Pancreas (tissue), 10 donors: ENCODE results near the gene DNASE1L2. TPM values are rescaled to one million over a fixed set of nuclear protein-coding genes. Genes with fewer than 3 reads are reported as not detected.
A peak's percentile ranks its signal among the peaks of the same experiment; 100 is the strongest.

ENCODE experiments used
- ATAC-seq, 4 donors: fragments of 200-7000 bp; cut with Tn5 transposase; one replicate each; pipeline versions ENCODE4 v1.8.0 to v1.9.1; 2020; ENCODE audit warnings: mild to moderate bottlenecking in 4 of 4, moderate library complexity in 4 of 4
- DNase-seq, 6 donors: peaks; one replicate each; pipeline ENCODE4 v3.0.0-alpha.2; 2020
- FAIRE-seq: peaks from 2 replicates; lab custom pipeline; 2012; peaks lifted over from hg19 to GRCh38; lab: Jason Lieb, UNC
- H3K27ac ChIP-seq, 4 donors: fragments of 200-600 bp; sonication (generic); 1 replicate in 3 of 4; 2 replicates in 1 of 4; pipeline versions ENCODE4 v1.5.0 to v1.8.0; 2020
- H3K27me3 ChIP-seq, 4 donors: fragments of 200-600 bp; one replicate each; pipeline ENCODE4 v1.8.0; 2021
- H3K36me3 ChIP-seq, 3 donors: fragments of 200-600 bp; sonication (generic) in 1 of 3; one replicate each; pipeline versions ENCODE4 v1.5.0 to v1.8.0; 2020 to 2021
- H3K4me1 ChIP-seq, 3 donors: fragments of 200-600 bp; one replicate each; pipeline ENCODE4 v1.8.0; 2021
- H3K4me3 ChIP-seq, 4 donors: fragments of 200-600 bp; sonication (generic) in 2 of 4; one replicate each; pipeline versions ENCODE4 v1.5.0 to v1.8.0; 2020 to 2021
- H3K9me3 ChIP-seq, 4 donors: fragments of 200-600 bp; one replicate each; pipeline ENCODE4 v1.8.0; 2021
- WGBS, 2 donors: extraction: QIAGEN DNeasy Blood & Tissue Kit; methylation state at CpG; one replicate each; pipeline ENCODE4 v1.1.7; 2013; 5-methylcytosine and 5-hydroxymethylcytosine counted together
- intact Hi-C, 3 donors: fragments of 100-400 bp; cut with DNase I; formaldehyde crosslinking; loops; one replicate each; pipeline versions ENCODE4 v1.11.1 to v1.14.2; 2022
- polyA plus RNA-seq, 2 donors: library from polyadenylated mRNA; stranded (reverse); fragments of 200-250 nt; gene quantifications; one replicate each; pipeline ENCODE4 v1.2.3, GENCODE V29; 2013
- total RNA-seq, 6 donors: library from RNA; stranded (reverse); fragmentation: NEBNext Ultra II Directional in 4 of 6; extraction: Animal tissue kit (Norgen Biotek cat#: 25700) in 4 of 6; gene quantifications; one replicate each; pipeline versions ENCODE4 v1.2.1 to v1.2.4, GENCODE V29; 2021 to 2023
- TF ChIP-seq, protein P1 (sequence below), 4 donors: fragments of 200-600 bp; sonication (generic) in 3 of 4; IDR thresholded peaks; one replicate each; pipeline versions ENCODE4 v1.5.0 to v1.8.0; 2021; ENCODE audit warnings: antibody characterized with exemption in 4 of 4
- donor health status: healthy with polysubstance abuse.
- donor health status: DM: no; HTN: no; CAD: no; lungs with moderate emphysema.
- donor health status: DM: no; HTN: no; CAD: no.
- donor health status: control.
- donor health status: control.
- donor health status: Bipolar disorder and iron deficiency.
- donor health status: DM: yes; HTN: yes; CAD: no.
- donor health status: DM: no; HTN: no; CAD: no.
- donor health status: DM: no; HTN: no; CAD: no.
- donor health status: DM: yes; HTN: yes; CAD: no.

Gene DNASE1L2, protein sequence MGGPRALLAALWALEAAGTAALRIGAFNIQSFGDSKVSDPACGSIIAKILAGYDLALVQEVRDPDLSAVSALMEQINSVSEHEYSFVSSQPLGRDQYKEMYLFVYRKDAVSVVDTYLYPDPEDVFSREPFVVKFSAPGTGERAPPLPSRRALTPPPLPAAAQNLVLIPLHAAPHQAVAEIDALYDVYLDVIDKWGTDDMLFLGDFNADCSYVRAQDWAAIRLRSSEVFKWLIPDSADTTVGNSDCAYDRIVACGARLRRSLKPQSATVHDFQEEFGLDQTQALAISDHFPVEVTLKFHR
- total RNA-seq, result 1 to 10 TPM in 1 of 6 donors, under 1 TPM in 5; 0.31 to 1.3 (median 0.67) TPM
- polyA plus RNA-seq, result 1 to 10 TPM; 3.4 to 4.9 TPM

DNA sequence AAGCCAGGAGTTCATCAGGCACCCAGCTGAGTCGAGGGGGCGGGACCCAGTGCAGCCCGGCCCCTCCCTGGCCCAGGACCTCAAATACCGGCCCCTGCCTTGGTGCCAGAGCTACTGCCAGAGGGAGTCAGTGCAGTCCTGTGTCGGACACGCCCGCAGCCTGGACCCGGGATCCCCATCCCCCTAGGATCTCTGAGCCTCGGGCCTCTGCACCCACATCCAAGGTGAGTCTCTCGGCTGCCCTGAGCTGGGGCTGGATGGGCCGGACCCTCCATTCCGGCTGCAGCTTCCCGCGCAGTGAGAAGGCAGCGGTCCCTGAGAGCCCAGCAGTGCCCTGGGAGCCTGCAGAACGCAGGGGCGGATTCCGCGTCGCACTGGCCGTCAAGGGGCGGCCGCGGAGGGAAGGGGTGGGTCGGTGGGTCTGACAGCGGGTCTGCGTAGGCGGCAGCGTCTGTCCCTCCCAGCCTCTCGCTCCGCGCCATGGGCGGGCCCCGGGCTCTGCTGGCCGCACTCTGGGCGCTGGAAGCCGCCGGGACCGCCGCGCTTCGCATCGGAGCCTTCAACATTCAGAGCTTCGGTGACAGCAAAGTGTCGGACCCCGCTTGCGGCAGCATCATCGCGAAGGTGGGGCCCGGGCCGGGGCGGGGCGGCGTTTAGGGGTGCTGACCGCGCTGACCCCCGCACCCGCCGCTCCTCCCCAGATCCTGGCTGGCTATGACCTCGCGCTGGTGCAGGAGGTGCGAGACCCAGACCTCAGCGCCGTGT is at the start of gene DNASE1L2:
Gene DNASE1L2 (plus strand): TSS at position 108 of the 765 bp plus-strand sequence. CDS start 373 bp downstream, at position 481.
- intact Hi-C loops, result no loop called here
- FAIRE-seq, result no peak
- H3K36me3 ChIP-seq, result peaks cover 4 to 34% (median 25%) of the 10 kb centered on the region in 3 donors

DNA sequence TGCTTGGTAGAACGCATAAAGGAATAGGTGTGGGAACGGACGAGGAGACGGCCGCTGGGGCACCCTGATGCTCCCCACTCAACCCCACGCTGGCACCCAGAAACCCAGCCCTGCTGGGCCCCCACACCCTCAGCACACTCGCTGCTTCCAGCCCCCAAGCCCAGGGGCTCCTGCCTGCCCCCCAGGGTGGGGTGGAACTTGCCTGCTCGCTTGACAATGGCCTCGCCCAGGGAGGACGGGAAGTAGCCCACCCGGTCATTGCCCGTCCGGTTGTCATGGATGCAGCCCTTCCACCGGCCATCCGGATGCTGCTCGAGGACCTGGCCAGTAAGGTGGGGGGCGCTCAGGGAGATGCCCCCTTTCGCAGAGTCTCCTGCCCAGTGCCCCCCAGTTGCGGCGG is 49.7 kb upstream of the DNASE1L2 start:
- no peak for DNase-seq

More for the DNA sequence above, at the start of gene DNASE1L2:
- peak; percentile 21 to 61 (median 30) for ATAC-seq
- no peaks in the 10 kb centered on the region for H3K9me3 ChIP-seq
- H3K27me3 ChIP-seq, result no peaks in the 10 kb centered on the region
- H3K4me1 ChIP-seq, result peaks cover 0 to 6% (median 0%) of the 10 kb centered on the region in 3 donors
- TF ChIP-seq, protein P1, sequence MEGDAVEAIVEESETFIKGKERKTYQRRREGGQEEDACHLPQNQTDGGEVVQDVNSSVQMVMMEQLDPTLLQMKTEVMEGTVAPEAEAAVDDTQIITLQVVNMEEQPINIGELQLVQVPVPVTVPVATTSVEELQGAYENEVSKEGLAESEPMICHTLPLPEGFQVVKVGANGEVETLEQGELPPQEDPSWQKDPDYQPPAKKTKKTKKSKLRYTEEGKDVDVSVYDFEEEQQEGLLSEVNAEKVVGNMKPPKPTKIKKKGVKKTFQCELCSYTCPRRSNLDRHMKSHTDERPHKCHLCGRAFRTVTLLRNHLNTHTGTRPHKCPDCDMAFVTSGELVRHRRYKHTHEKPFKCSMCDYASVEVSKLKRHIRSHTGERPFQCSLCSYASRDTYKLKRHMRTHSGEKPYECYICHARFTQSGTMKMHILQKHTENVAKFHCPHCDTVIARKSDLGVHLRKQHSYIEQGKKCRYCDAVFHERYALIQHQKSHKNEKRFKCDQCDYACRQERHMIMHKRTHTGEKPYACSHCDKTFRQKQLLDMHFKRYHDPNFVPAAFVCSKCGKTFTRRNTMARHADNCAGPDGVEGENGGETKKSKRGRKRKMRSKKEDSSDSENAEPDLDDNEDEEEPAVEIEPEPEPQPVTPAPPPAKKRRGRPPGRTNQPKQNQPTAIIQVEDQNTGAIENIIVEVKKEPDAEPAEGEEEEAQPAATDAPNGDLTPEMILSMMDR (IDR thresholded peaks at IDR 0.05), result no peak
- 19 to 20% methylated on average over 58 to 64 of the region's 64 CpGs for WGBS, 2 donors
- DNase-seq, result peak in 2 of 6 donors; percentile 53 to 81
- peak within 1 kb of the TSS in 1 of 4 donors; percentile 25 for H3K4me3 ChIP-seq
- H3K27ac ChIP-seq, result no peak within 1 kb of the TSS

DNA sequence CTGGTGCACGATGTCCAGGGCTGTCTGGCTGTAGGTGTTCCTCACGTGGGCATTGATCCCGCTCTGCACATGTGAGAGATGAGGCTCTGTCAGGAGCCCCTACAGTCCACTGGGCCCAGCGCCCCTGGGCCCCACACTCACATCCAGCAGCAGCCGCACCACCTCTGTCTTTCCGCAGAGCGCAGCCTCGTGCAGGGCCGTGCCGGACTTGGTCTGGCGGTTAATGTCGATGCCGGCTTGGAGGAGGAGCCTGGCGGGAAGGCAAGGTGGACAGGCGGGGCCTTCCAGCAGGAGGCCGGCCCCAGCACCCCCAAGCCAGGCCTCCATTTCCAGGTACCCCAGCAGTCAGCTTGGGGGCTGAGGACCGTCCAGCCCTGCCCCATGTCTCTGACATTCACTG is 49.0 kb upstream of the DNASE1L2 start:
- TF ChIP-seq, protein P1 (IDR thresholded peaks at IDR 0.05), result no peak
- H3K4me3 ChIP-seq, result no peak overlapping the region
- no peaks in the 10 kb centered on the region for H3K27me3 ChIP-seq
- no peaks in the 10 kb centered on the region for H3K9me3 ChIP-seq
- WGBS, 2 donors, result 79 to 83% methylated on average over 17 of the region's 17 CpGs
- FAIRE-seq (no peak), DNase-seq (no peak), ATAC-seq (no peak)
- no peaks in the 10 kb centered on the region for H3K4me1 ChIP-seq
- intact Hi-C loops, result no loop called here
- no peaks in the 10 kb centered on the region for H3K36me3 ChIP-seq
- H3K27ac ChIP-seq, result no peak overlapping the region

More for the DNA sequence above, 49.7 kb upstream of the DNASE1L2 start:
- ATAC-seq (no peak), FAIRE-seq (no peak)
- no peaks in the 10 kb centered on the region for H3K4me1 ChIP-seq
- no peaks in the 10 kb centered on the region for H3K36me3 ChIP-seq
- no peak overlapping the region for H3K4me3 ChIP-seq
- H3K27me3 ChIP-seq, result no peaks in the 10 kb centered on the region
- WGBS, 2 donors, result 92 to 96% methylated on average over 20 of the region's 20 CpGs
- intact Hi-C loops, result no loop called here
- TF ChIP-seq, protein P1 (IDR thresholded peaks at IDR 0.05), result no peak
- no peaks in the 10 kb centered on the region for H3K9me3 ChIP-seq
- H3K27ac ChIP-seq, result no peak overlapping the region

DNA sequence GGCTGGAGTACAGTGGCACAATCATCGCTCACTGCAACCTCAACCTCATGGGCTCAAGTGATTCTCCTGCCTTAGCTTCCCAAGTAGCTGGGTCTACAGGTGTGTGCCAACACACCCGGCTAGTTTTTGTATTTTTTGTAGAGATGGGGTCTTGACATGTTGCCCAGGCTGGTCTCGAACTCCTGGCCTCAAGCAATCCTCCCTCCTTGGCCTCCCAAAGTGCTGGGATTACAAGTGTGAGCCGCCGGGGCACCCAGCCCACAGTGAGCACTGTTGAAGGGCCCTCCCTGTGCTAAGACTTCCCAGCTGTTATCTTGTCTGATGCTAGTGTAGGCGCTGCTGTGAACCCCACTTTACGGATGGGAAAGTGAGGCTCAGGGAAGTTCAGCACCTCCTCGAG is 47.8 kb upstream of the DNASE1L2 start:
- FAIRE-seq, result no peak

More for the DNA sequence above, 47.8 kb upstream of the DNASE1L2 start:
- ATAC-seq (no peak), DNase-seq (no peak)
- no peaks in the 10 kb centered on the region for H3K4me1 ChIP-seq
- 92 to 93% methylated on average over 8 of the region's 8 CpGs for WGBS, 2 donors
- H3K36me3 ChIP-seq, result no peaks in the 10 kb centered on the region
- H3K4me3 ChIP-seq, result no peak overlapping the region
- H3K9me3 ChIP-seq, result no peaks in the 10 kb centered on the region
- intact Hi-C loops, result no loop called here
- TF ChIP-seq, protein P1 (IDR thresholded peaks at IDR 0.05), result no peak
- no peak overlapping the region for H3K27ac ChIP-seq
- H3K27me3 ChIP-seq, result no peaks in the 10 kb centered on the region
